HG03025 (cell line): Measurements from ENCODE around the gene CD163.
"Not testable (repeated sequence)": the region's sequence is repeated elsewhere in the genome, so short reads cannot be mapped to it uniquely, and the experiment has no call there.

Experiments used
- ATAC-seq: cut with Tn5 transposase; IDR thresholded peaks from one replicate; pipeline ENCODE4 v1.9.1; 2021; ENCODE audit warnings: mild to moderate bottlenecking, moderate library complexity; ENCODE audit not compliant: unreplicated experiment, low FRiP score

Gene CD163

DNA sequence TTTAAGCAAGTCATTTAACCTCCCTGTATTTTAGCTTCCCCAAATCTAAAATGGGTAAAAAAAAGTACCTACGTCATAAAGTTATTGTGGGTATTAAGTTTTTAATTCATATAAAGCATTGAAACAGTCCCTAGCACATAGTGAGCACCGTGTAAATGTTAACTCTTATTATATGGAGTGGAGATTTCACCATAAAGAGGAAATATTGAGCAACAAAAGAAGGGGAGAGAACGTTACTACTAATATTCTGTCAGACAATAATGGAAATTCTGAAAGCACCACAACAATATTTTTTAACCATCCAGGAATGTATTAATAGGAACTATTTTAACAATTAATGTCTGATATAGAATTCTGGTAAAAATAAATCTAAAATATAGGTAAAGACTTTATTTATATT, 51.8 kb downstream of the CD163 start:
- ATAC-seq = no peak

DNA sequence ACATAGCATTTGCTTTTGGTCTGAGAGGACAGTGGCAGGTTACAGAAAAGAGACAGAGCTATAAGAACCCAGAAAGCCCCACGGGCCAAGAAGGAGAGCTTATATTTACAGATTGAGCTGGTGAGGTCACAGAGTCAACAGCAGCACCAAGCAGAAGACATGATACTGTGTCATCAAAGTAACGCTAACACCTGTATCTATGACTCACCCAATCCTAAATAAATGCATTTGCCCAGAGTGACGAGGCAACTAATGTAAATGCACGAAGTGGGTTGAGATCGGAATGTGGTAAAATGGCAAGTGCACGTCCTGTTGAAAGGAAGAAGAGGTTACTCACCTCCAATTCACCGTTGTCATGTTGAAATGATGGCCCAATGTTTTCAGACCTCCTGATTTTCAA, 52.9 kb downstream of the CD163 start:
- no peak for ATAC-seq

DNA sequence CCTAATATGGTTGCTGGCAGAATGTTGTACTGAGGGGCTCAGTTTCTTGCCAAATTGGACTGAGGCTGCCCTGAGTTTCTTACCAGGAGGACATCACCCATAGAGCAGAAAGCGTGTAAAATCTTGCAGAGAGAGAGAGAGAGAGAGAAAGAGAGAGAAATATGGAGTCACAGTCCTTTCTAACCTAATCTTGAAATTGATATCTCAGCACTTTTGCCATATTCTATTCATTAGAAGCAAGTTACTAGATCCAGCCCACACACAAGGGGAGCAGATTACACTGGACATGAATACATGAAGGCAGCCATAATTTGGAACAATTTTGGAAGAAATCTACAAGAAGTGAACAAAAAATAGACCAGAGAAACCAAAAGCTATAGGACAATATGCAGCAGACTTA, 55.5 kb downstream of the CD163 start:
- no peak for ATAC-seq

GRCh38 chr12:7444537-7444936, 59.0 kb downstream of the CD163 start:
- ATAC-seq = no peak

- no peak for ATAC-seq
Observed at GRCh38 chr12:7444076-7444475, 59.5 kb downstream of the CD163 start, which contains the start of gene CD163L1. Gene CD163L1 (minus strand): TSS chr12:7444153. CDS start chr12:7444127, 26 bp downstream.

GRCh38 chr12:7441216-7441615, 62.4 kb downstream of the CD163 start:
- ATAC-seq = no peak

- ATAC-seq = no peak
Observed at GRCh38 chr12:7439579-7440505, 63.7 kb downstream of the CD163 start.

DNA sequence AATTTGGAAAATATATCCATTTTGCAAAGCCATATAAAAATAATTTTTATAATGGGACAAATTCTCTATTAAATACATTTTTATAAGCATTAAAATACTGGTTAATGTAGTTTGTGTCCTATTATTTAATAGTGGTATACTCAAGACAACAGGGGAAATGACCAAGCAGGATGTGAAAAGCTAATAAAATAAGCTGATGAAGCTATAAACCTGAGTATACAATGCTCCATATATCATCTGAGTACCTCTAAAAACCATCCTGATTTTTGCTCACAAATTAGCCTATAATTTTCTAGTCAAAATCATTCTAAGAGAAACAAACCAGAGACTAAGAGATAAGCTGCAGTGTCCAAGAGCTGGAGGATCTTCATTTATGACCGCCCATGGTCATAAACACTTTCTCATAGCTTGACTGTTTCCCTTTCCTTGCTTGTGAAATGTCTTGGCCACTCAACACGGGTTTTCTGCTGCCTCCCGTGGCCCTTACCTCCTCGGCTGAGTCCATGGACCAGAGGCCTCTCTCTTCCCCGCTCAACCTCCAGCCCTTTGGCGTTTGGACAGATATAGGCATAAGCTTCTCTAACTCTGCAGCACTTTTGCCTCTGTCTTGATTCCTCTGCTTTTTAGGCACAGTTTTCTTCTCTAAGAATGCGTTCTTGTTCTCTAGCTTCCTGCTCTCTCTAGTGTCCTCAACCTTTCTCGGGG, 65.1 kb downstream of the CD163 start:
- ATAC-seq = not testable (repeated sequence)

DNA sequence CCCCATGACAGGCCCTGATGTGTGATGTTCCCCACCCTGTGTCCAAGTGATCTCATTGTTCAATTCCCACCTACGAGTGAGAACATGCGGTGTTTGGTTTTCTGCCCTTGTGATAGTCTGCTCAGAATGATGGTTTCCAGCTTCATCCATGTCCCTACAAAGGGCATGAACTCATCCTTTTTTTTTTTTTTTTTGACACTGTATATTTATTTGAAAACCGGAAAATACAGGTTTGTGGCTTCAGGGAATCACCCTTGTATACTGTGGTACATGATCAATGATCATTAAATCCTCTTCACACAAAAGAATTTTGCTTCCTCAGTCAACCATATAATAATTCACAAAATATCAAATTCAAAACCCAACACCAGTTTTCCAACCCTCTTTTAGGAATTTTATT, 66.1 kb downstream of the CD163 start:
- not testable (repeated sequence) for ATAC-seq

GRCh38 chr12:7434670-7435069, 68.9 kb downstream of the CD163 start:
- no peak for ATAC-seq

GRCh38 chr12:7433276-7433822, 70.2 kb downstream of the CD163 start:
- ATAC-seq = no peak

DNA sequence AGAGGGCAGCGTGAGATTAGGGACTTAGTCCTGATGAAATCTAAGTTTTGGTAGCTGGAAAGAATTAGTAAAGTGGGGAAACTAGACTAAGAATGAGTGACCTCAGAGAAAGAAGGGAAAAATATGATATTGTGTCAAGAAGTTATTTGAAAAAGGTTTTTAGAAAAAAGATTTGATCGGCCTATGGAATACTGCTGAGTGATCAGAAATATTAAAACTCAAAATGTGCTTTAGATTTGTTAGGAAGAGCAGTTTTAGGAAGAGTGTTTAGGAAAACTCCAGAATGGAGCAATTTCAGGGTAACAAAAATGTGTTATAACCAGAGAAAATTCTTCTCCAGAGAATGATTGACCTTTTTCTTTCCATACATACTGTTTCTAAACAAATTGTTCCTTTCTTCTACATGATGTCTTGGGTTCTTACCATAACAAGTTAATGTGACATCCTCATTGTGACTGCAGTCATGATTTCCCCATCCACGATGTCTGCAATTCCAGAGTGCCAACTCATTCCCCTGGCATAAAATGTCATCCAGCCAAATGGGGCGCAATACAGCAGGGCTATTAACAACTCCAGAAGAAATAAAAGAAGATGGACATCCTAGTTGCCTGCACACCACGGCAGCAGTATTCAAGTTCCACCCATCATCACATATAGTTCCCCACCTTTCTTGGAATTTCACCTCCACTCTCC, 71.4 kb downstream of the CD163 start:
- ATAC-seq = no peak
